ENCODE results near the gene FOXN3. TPM values are rescaled to one million over a fixed set of nuclear protein-coding genes. Genes with fewer than 3 reads are reported as not detected.
"Not testable (repeated sequence)": the region's sequence is repeated elsewhere in the genome, so short reads cannot be mapped to it uniquely, and the experiment has no call there.

The FOXN3 gene
- total RNA-seq, 2 donors from 2014 or later, result 42.3 to 61.6 TPM

DNA sequence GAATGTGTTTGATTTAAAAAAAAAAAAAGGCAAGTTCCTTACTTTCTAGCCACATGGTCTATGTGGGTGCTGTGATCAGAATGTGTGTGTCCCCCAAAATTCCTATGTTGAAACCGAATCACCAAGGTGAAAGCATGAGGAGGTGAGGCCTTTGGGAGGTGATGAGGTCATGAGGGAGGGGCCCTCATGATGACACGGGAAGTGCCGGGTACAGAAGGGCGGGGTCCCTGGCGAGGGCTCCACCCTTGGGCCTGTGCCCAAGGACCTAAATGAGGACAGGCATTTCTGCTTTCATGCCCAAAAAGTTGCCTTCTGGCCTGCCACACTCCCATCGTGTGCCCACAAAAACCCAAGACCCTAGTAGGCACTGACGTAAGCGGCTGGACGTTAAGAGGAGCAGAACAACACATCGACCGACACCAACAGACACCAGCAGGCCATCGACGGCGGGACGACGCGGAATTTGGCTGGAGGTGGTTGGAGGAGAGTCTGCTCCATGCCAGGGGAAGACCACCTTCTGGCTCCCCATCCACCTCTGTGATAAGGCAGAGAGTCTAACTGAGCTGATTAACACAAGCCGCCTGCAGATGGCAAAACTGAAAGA, 211.8 kb downstream of the FOXN3 start:
- no peak for TF ChIP-seq POLR2A (IDR thresholded peaks at IDR 0.05)
- TF ChIP-seq, protein P1, sequence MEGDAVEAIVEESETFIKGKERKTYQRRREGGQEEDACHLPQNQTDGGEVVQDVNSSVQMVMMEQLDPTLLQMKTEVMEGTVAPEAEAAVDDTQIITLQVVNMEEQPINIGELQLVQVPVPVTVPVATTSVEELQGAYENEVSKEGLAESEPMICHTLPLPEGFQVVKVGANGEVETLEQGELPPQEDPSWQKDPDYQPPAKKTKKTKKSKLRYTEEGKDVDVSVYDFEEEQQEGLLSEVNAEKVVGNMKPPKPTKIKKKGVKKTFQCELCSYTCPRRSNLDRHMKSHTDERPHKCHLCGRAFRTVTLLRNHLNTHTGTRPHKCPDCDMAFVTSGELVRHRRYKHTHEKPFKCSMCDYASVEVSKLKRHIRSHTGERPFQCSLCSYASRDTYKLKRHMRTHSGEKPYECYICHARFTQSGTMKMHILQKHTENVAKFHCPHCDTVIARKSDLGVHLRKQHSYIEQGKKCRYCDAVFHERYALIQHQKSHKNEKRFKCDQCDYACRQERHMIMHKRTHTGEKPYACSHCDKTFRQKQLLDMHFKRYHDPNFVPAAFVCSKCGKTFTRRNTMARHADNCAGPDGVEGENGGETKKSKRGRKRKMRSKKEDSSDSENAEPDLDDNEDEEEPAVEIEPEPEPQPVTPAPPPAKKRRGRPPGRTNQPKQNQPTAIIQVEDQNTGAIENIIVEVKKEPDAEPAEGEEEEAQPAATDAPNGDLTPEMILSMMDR (IDR thresholded peaks at IDR 0.05), result no peak
- WGBS, 2 donors, result 93 to 96% methylated on average over 18 of the region's 18 CpGs
- ATAC-seq (no peak), DNase-seq (no peak)
- Histone ChIP-seq H3K4me1 (peaks cover 12% of the 10 kb centered on the region), H3K36me3 (replicated peaks in 1 of 2; ENCODE audit: insufficient read depth in 1 of 2, low read depth in 2 of 2) (no peaks in the 10 kb centered on the region), H3K27ac (no peak overlapping the region), H3K9me3 (no peaks in the 10 kb centered on the region), H3K27me3 (no peaks in the 10 kb centered on the region), H3K4me3 (no peak overlapping the region)
- intact Hi-C loops (cut with DNase I), result no loop called here

DNA sequence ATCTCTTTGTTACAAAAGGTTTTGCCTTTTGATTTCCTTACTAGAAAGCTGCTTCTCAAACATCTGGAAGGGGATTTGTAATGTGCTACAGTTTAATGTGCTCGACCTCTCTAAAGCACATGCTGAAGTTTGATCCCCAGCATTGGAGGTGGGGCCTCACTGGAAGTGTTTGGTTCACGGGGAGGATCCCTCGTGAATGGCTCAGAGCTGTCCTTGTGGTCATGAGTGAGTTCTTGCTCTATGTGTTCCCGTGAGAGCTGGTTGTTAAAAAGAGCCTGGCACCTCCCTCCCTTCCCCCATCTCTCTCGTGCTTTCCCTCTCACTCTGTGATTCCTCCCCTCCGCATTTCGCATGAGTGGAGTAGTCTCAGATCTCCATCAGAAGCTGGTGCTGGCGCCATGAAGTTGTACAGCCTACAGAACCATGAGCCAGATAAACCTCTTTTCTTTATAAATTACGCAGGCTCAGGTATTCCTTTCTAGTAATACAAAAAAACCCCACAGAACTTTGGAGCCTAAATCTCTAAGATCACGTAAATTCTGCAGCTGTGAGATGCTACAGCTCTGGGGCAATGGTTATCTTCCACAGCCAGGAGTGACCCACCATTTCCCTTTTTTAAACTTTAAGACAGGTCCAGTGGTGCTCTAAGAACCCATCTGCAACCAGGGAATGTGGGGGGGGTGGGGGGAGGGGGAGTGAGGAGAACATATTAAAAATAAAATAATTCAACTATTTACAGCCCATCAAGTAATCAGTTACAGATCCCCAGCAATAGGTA, 214.4 kb downstream of the FOXN3 start:
- H3K4me3 ChIP-seq, result no peak overlapping the region
- WGBS, 2 donors, result 90 to 98% methylated on average over 9 to 10 of the region's 10 CpGs
- no peaks in the 10 kb centered on the region for H3K9me3 ChIP-seq
- intact Hi-C loops (cut with DNase I), result no loop called here
- TF ChIP-seq POLR2A (IDR thresholded peaks at IDR 0.05), result no peak
- TF ChIP-seq, protein P1 (IDR thresholded peaks at IDR 0.05), result no peak
- H3K27ac ChIP-seq, result no peak overlapping the region
- ATAC-seq (no peak), DNase-seq (no peak)
- no peaks in the 10 kb centered on the region for H3K27me3 ChIP-seq
- peaks cover 12% of the 10 kb centered on the region for H3K4me1 ChIP-seq
- no peaks in the 10 kb centered on the region for H3K36me3 ChIP-seq (replicated peaks in 1 of 2; ENCODE audit: insufficient read depth in 1 of 2, low read depth in 2 of 2)

DNA sequence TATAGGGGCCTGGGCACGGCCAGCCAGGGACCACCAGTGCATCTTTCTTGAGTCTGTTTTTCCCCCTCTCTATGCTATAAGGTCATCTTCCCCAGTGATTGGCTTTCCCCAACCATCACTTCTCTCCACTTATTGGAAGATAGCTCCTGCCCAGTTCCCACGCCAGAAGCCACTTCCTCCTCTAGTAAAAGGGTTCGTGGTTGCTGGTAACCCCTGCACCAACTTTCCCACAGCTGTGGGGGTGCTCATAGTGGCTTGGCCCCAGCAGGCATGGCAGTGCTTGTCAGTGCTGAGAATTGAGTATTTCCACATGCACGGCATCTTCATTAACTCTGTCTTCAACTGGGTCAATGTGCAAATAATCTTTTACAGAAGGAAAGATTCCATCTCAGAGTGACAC, 215.4 kb downstream of the FOXN3 start:
- H3K4me3 ChIP-seq, result no peak overlapping the region
- no peak overlapping the region for H3K27ac ChIP-seq
- no peaks in the 10 kb centered on the region for H3K9me3 ChIP-seq
- DNase-seq, result no peak
- H3K4me1 ChIP-seq, result peaks cover 12% of the 10 kb centered on the region
- no peak for TF ChIP-seq POLR2A (IDR thresholded peaks at IDR 0.05)
- TF ChIP-seq, protein P1 (IDR thresholded peaks at IDR 0.05), result no peak
- 80 to 90% methylated on average over 4 of the region's 4 CpGs for WGBS, 2 donors
- no peaks in the 10 kb centered on the region for H3K36me3 ChIP-seq (replicated peaks in 1 of 2; ENCODE audit: insufficient read depth in 1 of 2, low read depth in 2 of 2)
- H3K27me3 ChIP-seq, result no peaks in the 10 kb centered on the region
- intact Hi-C loops (cut with DNase I), result no loop called here
- no peak for ATAC-seq

DNA sequence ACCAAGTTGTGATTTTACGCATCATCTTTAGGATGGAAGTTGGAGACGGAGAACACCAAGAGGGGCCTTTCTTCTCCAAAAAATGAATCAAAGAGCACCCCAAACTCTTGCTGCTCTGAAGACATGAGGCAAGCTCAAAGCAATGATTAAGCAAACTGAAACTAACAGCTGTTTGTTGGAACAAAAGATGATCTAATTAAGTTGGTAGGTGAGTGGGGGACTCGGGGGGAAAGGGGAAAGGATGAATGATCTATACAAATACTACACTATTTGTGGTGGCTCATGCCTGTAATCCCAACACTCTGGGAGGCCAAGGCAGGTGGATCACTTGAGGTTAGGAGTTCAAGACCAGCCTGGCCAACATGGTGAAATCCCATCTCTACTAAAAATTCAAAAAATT, 217.7 kb downstream of the FOXN3 start:
- intact Hi-C loops (cut with DNase I); ATAC-seq: not testable (repeated sequence)
- WGBS, 2 donors, result 87 to 89% methylated on average over 3 of the region's 3 CpGs

DNA sequence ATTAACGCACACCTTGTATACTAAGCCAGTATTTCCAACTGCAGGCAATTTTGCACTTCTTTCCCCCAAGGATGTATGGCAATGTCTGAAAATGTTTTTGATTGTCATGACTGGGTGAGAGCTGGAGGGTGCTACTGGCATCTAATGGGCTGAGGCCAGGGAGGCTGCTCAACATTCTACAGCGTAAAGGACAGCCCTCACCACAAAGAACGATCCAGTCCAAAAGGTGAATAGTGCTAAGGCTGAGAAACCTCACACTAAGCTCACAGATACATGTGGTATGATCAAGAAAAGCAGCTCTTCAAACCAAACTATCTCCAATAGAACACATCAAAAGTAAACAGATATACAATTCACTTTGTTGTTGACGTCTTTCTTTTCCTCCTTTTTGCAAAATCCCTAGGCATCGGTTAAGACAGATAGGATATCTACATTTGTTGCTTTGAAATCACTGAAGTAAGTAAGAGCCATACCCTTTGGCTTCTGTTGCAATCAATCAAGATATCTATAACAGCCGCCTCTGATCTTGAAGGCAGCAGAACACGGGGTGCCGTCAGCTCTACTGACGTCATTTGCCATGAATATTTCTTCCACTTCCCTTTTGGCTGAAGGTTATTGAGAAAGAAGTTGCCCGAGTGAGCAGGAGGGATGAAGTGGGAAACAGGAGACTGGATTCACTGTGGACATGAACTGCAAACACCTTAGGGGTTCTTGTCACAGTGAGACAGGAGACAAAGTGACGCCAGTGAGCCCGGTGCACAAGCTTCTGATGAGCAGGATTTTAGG, 218.3 kb downstream of the FOXN3 start:
- Histone ChIP-seq H3K4me1 (peaks cover 6% of the 10 kb centered on the region), H3K4me3 (no peak overlapping the region), H3K27ac (peak overlapping the region in 2 of 4 donors; percentile 6 to 28), H3K9me3 (no peaks in the 10 kb centered on the region), H3K27me3 (no peaks in the 10 kb centered on the region), H3K36me3 (replicated peaks in 1 of 2; ENCODE audit: insufficient read depth in 1 of 2, low read depth in 2 of 2) (no peaks in the 10 kb centered on the region)
- intact Hi-C loops (cut with DNase I), result no loop called here
- peak; percentile 90 for ATAC-seq
- TF ChIP-seq, protein P1 (IDR thresholded peaks at IDR 0.05), result no peak
- no peak for TF ChIP-seq POLR2A (IDR thresholded peaks at IDR 0.05)
- peak; percentile 49 to 74 (median 55) for DNase-seq
- 55 to 57% methylated on average over 12 of the region's 12 CpGs for WGBS, 2 donors

More for the DNA sequence above, 217.7 kb downstream of the FOXN3 start:
- not testable (repeated sequence) for DNase-seq; H3K27me3 ChIP-seq; H3K4me3 ChIP-seq; H3K9me3 ChIP-seq; H3K36me3 ChIP-seq (replicated peaks in 1 of 2; ENCODE audit: insufficient read depth in 1 of 2, low read depth in 2 of 2)
- peaks cover 12% of the 10 kb centered on the region for H3K4me1 ChIP-seq
- peak overlapping the region in 2 of 4 donors; percentile 6 to 28 for H3K27ac ChIP-seq
